ENCODE measurements around the gene GPER1.

- TF ChIP-seq CTCF (IDR thresholded peaks at IDR 0.05), result no peak
- no peak for TF ChIP-seq POLR2A (IDR thresholded peaks at IDR 0.05)
Measured at GRCh38 chr7:1101563-1102431, 13.9 kb downstream of the GPER1 start.
